Stimulated activated CD4-positive, alpha-beta T cell treated with anti-CD3 and anti-CD28 coated beads, Interleukin-4, amount 100 ng/mL, for 24 hours (primary cell): ENCODE results near the gene TTLL10.

ENCODE experiments used
- DNase-seq: peaks from one replicate; pipeline ENCODE4 v3.0.0-alpha.2; 2020

Gene TTLL10

DNA sequence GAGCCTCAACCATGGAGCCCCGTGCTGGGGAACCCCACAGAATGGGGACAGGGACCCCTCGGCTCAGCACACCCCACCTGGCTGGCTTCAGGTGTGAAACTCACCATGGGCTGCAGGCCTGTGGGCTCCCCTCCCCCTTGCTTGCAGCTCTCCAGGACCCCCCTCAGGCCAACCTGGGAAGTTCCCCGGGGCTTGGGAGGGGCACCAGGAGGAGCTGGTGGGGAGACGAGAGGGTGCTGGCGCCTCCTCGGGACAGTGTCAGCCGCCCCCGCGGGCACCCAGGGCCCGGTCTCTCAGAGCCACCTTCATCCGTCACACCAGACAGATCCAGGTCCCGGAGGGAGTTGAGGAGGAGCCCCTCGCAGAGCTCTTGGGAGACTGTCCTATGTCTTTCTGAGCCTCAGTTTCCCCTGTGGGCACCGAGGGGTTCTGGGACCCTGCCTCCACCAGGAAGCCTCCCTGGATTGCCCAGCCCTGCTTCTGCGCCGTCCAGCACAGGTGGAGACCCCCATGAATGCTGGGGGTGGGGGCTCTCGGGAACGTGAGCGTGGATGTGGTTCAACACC, 33.4 kb downstream of the TTLL10 start:
- peak; percentile 4 for DNase-seq

- DNase-seq: no peak
Measured at GRCh38 chr1:1207571-1207892, 33.9 kb downstream of the TTLL10 start.

DNA sequence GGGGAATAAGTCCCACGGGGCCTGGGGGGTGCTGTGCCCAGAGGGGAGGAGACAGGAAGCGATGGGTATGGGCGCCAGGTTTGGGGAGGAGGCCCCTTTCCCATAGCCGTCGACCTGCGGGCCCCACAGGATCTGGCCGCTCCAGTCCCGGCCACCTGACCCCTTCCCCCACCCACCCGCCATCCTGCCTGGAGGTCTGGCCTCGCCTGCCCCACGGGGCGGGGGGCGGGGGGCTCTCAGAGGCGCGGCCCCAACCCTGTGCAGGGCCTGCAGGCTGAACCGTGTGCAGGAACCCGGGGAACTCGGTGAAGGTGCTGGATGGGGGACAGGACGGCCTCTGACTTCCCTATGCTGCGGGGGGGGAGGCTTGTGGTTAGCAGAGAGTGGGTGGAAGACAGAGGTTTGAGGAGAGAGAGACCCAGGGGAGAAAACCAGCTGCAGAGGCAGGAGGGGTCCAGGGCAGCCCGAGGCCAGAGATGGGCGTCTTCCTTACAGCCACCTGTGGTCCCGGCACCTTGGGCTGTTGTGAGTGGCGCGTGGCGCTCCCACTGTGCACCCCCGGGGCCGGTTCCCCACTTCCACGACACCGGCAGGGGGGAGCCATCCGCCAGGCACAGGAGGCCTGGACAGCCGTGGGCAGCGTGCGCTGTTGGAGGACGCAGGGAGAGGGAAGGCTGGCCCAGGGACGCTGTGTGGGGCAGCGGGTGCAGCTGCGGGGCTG, 35.2 kb downstream of the TTLL10 start:
- peak; percentile 57 for DNase-seq

- DNase-seq: peak; percentile 3
Measured at GRCh38 chr1:1210726-1211540, 37.3 kb downstream of the TTLL10 start.

DNA sequence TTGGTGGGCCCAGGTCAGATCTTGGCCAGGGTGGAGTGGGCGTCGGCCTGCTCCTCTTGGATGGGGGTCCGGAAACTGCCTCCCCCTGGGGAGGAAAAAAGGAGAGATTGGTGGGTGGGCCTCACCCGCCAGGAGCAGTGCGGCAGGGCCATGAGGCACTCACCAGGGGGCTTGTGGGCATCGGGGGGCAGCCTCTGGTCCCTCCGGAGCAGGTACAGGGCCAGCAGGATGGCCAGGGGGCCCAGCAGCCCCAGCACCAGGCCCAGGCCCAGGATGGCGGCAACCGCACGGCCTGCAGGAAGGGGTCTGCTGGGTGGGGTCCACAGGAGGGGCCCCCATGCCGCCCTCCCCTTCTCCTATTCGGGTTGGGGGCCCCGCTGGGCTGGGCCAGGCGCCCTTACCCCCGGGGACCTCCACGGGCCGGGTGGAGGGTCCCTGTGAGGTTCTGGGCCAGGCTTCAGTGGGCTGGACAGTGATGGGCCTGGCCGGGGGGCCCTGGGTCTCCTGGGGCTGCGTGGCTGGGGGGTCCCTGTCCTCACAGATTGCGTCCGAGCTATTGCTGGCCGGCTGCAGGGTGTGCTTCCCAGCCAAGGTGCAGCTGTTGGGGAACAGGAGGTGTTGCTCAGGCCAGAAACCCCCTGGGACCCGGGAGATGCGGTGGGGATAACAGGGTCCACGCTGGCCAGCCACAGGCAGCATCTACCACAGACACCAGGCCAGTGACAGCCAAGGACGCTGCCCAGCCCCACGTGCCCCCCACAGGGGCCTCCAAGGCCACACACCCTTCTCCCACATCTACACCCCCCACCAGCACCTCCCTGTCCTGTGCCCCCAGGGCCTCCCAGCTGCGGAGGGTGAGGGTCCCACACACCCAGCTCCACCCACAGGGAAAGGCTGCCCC, 38.1 kb downstream of the TTLL10 start:
- no peak for DNase-seq

- peak; percentile 51 for DNase-seq
Measured at GRCh38 chr1:1212780-1213344, 39.2 kb downstream of the TTLL10 start.

- DNase-seq: peak; percentile 61
Measured at GRCh38 chr1:1213345-1214265, 39.9 kb downstream of the TTLL10 start, which contains the start of gene TNFRSF4. Gene TNFRSF4 (minus strand): TSS chr1:1214153. CDS start chr1:1214127, 26 bp downstream.

GRCh38 chr1:1215080-1215676, 41.5 kb downstream of the TTLL10 start:
- DNase-seq: peak; percentile 42

DNA sequence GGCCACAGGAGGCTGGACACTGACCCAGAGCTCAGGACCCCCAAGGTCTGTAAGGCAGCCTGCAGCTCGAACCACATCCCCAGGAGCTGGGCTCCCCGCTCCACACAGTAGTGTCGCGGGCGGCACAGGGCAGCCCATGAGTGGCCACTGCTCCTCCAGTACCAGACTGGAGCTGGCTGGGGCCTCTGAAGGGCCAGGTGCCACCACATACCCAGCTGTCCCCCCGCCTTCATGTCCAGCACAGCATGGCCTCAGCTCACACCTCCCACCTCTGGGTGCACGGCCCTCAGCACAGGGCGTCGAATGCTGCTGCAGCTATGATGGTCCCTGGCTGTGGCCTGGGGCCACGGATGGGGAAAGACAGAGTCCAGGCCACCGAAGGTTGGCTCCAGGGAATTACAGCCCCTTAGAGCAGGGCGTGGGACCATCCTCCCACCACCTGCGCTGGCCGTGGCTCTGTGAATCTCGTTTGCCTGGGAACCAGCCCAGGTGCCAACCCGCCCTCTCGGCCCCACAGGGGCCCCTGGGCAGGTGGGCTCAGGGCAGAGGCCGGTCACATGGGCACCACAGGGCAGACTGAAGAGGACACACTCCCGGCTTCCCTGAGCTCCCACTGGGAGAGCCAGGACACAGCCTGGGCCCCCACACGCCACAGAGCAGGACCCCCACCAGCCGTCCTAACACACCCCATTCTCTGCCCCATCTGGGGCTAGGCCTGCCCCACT, 42.4 kb downstream of the TTLL10 start:
- no peak for DNase-seq

DNA sequence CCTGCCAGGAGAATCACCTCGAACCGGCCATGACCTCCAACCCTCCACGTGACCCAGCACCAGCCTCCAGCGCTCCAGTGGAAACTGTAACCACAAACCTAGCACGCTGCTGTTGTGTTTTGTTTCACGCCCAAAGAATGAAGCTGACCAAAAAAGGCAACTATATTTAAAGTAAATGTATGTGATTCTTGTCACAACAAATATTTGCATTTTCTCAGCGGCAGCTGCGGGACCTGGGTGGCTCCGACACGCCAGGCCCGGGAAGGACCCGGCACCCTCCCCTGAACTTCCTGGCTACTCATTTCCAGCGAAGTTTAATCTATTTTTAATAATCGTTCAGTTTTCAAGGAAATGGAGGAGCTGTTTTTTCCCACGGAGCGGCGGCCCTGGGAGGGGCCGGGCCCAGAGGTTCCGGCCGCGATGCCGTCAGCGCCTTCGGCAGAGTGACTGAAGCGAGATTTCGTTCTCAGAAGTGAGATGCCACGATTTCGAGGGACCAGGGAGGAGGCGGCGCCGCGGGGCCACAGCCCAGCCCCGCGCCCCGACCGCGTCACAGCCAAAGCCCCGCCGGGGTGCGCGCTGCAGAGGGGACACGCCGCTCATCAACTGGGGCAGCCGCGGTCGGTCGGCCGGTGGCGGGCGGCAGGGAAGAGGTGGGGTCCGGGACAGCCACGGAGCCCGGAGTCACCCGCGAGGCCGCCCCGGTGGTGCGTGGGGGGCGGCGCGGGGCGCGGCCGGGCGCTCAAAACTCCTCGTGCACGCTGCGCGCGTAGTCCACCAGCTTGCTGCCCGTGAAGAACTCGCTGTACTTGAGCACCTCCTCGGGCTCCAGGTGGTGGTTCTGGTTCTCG, 43.3 kb downstream of the TTLL10 start:
- DNase-seq: peak; percentile 67

GRCh38 chr1:1217621-1218523, 44.2 kb downstream of the TTLL10 start:
- peak; percentile 63 for DNase-seq

DNA sequence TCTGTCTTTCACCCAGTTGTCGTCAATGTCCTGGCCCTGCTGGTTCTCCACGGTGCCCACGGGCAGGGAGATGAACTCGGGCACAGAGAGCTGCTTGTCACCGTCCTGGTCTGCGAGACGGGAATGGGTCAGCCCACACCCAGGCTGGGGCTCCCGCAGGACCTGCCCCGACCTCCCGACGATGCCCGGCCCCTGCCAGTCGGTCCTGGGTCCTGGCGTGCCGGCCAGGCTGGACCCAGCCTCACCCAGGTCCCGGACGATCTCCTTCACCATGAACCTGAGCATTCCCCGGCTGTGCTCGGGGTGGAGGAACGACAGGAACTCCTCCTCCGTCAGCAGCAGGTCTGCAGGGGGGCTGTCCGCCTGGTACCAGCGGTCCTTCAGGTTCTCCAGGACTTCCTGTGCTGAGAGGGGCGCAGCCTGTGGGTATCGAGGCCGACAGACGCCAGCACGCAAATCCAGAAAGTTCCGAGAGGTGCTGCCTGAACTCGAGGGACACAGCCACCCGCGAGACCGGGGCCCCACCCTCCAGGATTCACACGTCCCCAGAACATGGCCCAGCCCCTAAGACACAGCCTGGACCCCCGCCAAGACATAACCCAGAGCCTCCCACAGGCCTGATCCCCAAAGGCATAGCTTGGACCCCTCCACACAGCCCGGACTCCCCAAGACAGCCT, 45.0 kb downstream of the TTLL10 start:
- DNase-seq: no peak

DNA sequence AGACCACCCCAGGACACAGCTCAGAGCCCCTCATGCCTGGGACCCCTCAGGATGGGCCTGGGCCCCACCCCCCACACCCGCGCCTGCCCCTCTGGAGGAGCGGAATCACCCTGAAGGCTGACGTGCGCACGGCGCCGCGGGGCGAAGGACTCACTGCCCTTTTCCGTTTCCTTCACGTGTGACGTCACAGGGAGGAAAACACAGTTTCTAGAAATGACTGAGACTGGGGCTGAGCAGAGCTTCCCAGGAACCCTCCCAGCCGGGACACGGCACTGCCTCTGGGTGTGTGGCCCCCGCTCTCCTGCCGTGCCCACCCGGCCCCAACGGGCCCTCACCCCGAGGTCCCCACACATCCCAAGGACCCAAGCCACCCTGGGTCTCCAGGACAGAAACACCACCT, 45.7 kb downstream of the TTLL10 start:
- DNase-seq: peak; percentile 71

GRCh38 chr1:1220197-1220596, 46.5 kb downstream of the TTLL10 start:
- DNase-seq: no peak

- DNase-seq: no peak
Measured at GRCh38 chr1:1221887-1222574, 48.4 kb downstream of the TTLL10 start.

- DNase-seq: no peak
Measured at GRCh38 chr1:1222575-1223225, 49.0 kb downstream of the TTLL10 start.
